ENCODE results near the gene HPRT1.
A peak's percentile ranks its signal among the peaks of the same experiment; 100 is the strongest.

HPRT1 gene, protein sequence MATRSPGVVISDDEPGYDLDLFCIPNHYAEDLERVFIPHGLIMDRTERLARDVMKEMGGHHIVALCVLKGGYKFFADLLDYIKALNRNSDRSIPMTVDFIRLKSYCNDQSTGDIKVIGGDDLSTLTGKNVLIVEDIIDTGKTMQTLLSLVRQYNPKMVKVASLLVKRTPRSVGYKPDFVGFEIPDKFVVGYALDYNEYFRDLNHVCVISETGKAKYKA

DNA sequence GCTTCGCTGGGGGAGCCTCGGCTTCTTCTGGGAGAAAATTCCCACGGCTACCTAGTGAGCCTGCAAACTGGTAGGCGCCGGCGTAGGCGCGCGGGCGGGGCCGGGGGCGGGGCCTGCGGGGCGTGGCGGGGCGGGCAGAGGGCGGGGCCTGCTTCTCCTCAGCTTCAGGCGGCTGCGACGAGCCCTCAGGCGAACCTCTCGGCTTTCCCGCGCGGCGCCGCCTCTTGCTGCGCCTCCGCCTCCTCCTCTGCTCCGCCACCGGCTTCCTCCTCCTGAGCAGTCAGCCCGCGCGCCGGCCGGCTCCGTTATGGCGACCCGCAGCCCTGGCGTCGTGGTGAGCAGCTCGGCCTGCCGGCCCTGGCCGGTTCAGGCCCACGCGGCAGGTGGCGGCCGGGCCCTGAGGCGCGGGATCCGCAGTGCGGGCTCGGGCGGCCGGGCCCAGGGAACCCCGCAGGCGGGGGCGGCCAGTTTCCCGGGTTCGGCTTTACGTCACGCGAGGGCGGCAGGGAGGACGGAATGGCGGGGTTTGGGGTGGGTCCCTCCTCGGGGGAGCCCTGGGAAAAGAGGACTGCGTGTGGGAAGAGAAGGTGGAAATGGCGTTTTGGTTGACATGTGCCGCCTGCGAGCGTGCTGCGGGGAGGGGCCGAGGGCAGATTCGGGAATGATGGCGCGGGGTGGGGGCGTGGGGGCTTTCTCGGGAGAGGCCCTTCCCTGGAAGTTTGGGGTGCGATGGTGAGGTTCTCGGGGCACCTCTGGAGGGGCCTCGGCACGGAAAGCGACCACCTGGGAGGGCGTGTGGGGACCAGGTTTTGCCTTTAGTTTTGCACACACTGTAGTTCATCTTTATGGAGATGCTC, at the start of gene HPRT1:
HPRT1 (plus strand) TSS at position 161 of the 857 bp plus-strand sequence; CDS start at position 308, 147 bp downstream.
- TF ChIP-seq, protein P1, sequence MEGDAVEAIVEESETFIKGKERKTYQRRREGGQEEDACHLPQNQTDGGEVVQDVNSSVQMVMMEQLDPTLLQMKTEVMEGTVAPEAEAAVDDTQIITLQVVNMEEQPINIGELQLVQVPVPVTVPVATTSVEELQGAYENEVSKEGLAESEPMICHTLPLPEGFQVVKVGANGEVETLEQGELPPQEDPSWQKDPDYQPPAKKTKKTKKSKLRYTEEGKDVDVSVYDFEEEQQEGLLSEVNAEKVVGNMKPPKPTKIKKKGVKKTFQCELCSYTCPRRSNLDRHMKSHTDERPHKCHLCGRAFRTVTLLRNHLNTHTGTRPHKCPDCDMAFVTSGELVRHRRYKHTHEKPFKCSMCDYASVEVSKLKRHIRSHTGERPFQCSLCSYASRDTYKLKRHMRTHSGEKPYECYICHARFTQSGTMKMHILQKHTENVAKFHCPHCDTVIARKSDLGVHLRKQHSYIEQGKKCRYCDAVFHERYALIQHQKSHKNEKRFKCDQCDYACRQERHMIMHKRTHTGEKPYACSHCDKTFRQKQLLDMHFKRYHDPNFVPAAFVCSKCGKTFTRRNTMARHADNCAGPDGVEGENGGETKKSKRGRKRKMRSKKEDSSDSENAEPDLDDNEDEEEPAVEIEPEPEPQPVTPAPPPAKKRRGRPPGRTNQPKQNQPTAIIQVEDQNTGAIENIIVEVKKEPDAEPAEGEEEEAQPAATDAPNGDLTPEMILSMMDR (IDR thresholded peaks at IDR 0.05; ENCODE audit: low read depth, low read length): no peak
- peak; percentile 25 for DNase-seq (ENCODE audit: extremely low read depth, low read depth)

DNA sequence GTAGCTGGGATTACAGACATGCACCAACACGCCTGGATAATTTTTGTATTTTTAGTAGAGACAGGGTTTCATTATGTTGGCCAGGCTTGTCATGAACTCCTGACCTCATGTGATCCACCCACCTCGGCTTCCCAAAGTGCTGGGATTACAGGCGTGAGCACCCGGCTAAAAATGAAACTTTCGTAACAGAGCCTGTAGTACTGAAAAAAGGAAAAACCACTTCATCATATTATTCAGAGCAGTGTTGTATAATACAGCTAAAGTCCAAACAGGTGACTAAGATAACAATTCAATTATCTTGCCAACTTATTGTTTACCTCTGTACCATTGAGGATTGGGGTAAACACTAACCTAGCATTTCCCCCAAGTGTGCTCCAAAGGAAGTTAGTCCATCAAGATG, 43.9 kb upstream of the HPRT1 start:
- TF ChIP-seq, protein P1 (IDR thresholded peaks at IDR 0.05; ENCODE audit: low read depth, low read length): no peak
- DNase-seq (ENCODE audit: extremely low read depth, low read depth): no peak

DNA sequence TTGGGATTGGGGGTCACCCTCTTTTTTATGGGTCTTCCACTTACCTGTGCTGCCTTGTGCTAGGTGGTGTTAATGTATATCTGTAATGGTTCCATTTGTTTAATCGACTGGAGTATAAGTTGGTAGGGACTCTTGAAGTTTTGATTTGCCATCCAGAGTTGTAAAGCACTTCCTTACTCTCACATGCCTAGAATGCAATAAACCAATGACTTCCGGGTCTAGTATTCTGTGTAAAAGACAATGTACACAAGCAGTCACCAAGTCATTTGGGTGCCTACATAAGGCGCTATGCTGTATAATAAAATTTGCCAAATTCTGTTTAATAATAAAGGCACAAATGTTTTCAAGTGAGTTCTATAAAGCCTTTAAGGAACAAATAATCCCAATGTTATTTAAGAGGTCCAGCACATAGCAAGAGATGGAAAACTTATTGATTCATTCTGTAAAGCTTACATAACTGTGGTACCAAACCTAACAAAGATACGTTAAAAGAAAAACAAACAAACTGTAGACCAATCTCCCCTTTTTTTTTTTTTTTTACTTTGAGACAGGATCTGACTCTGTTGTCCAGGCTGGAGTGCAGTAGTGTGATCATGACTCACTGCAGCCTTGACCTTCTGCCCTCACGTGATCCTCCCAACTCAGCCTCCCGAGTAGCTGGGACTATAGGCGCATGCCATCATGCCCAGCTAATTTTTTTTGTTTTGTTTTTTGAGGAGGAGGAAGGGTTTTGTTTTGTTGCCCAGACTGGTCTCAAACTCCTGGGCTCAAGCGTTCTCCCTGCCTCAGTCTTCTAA, 41.5 kb upstream of the HPRT1 start:
- DNase-seq (ENCODE audit: extremely low read depth, low read depth): no peak
- TF ChIP-seq, protein P1 (IDR thresholded peaks at IDR 0.05; ENCODE audit: low read depth, low read length): no peak

DNA sequence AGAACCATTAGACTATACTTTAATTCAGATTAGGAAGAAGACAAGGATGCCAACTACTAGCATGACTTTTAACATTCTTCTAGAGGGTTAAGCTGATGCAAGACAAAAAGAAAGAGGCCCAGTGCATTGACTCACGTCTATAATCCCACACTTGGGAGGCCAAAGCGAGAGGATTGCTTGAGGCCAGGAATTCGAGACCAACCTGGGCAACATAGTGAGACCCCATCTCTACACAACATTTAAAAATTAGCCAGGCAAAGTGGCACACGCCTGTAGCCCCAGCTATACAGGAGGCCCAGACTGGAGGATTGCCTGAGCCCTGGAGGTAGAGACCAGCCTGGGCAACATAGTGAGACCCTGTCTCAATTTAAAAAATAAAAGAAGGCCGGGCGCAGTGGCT, 40.2 kb upstream of the HPRT1 start:
- TF ChIP-seq, protein P1 (IDR thresholded peaks at IDR 0.05; ENCODE audit: low read depth, low read length): no peak
- no peak for DNase-seq (ENCODE audit: extremely low read depth, low read depth)

DNA sequence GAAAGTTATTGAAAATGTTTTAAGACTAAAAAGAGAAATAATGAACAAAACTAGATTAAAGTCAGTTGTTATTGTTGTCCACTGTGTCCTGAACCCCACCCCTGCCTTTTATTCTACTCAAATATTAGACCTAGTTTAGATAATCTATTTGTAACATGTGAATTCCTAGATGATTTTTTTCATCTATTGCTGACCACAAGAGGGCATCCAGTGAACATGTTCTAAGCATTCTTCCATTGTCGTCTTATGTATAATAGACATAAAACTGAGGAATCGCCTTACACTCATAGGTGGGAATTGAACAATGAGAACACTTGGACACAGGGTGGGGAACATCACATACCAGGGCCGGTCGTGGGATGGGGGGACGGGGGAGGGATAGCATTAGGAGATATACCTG, 36.4 kb upstream of the HPRT1 start:
- TF ChIP-seq, protein P1 (IDR thresholded peaks at IDR 0.05; ENCODE audit: low read depth, low read length): peak; percentile 44
- DNase-seq (ENCODE audit: extremely low read depth, low read depth): peak; percentile 4

DNA sequence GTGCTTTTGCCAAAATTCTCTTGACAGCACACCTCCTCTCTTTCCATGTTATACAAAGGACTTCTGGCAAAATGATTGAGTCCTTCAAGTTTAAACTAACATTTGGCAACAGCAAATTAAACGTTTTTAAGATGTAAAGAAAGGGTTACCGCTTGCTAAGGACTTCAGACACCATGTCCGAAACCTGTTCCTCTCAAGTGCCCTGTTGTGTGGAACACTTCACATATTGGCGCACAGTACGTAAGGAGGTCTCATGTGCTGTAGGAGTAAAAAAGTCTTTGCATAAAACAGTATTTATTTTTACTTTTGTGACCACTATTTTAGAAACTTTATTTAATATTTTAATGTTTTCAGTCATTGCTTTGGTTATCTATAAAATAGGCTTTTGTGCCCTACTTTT, 33.7 kb upstream of the HPRT1 start:
- DNase-seq (ENCODE audit: extremely low read depth, low read depth): no peak
- TF ChIP-seq, protein P1 (IDR thresholded peaks at IDR 0.05; ENCODE audit: low read depth, low read length): no peak
